ENCODE data around the gene ANHX. TPM values are rescaled to one million over a fixed set of nuclear protein-coding genes. Genes with fewer than 3 reads are reported as not detected.

ANHX gene
- total and polyA plus RNA-seq, 7 donors, result not detected

DNA sequence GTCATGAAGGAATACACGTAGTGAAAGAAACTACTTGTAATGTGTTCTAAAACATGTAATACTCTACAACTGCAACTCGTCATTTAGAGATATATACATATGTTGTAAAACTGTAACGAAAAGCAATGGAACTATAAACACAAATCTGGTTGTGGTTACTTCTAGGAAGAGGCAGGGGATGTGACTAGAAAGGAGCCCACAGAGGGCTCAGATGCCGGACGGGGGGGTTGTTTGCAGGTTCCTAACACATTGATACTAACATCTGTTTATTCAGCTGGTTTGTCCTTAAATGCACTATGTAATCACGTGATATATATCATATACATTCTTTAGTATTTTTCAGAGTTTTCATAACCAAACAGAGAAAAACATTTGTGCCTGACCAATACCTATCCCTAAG is 16.1 kb upstream of the ANHX start:
- intact Hi-C loops (cut with DNase I), result no loop called here
- 58 to 64% (median 59%) methylated on average over 6 of the region's 6 CpGs for WGBS, 3 donors
- TF ChIP-seq, protein P1, sequence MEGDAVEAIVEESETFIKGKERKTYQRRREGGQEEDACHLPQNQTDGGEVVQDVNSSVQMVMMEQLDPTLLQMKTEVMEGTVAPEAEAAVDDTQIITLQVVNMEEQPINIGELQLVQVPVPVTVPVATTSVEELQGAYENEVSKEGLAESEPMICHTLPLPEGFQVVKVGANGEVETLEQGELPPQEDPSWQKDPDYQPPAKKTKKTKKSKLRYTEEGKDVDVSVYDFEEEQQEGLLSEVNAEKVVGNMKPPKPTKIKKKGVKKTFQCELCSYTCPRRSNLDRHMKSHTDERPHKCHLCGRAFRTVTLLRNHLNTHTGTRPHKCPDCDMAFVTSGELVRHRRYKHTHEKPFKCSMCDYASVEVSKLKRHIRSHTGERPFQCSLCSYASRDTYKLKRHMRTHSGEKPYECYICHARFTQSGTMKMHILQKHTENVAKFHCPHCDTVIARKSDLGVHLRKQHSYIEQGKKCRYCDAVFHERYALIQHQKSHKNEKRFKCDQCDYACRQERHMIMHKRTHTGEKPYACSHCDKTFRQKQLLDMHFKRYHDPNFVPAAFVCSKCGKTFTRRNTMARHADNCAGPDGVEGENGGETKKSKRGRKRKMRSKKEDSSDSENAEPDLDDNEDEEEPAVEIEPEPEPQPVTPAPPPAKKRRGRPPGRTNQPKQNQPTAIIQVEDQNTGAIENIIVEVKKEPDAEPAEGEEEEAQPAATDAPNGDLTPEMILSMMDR (IDR thresholded peaks at IDR 0.05), result no peak
- no peak for DNase-seq
- Histone ChIP-seq H3K36me3 (ENCODE audit: insufficient read depth in 1 of 2, low read depth in 1 of 2) (no peaks in the 10 kb centered on the region), H3K27ac (no peak overlapping the region), H3K27me3 (ENCODE audit: insufficient read depth in 3 of 3, low read length in 2 of 3) (no peaks in the 10 kb centered on the region), H3K4me3 (no peak overlapping the region), H3K4me1 (no peaks in the 10 kb centered on the region), H3K9me3 (no peaks in the 10 kb centered on the region)
- ATAC-seq, result no peak

DNA sequence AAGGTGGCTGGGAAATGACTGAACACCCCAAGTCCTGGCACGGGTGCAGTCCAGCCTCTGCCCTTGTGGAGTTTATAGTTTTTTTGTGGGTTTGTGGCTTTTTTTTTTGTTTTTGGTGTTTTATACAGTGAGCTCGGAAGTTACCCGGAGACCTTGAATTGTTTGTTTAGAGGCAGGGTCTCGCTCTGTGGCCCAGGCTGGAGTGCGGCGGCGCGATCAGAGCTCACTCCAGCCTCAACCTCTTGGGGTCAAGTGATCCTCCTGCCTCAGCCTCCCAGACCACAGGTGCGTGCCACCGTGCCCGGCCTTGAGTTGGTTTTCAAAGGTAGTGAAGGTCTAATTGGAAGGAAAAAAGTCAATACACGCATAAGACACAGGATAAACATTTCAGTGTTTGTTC is 879 bp upstream of the ANHX start:
- H3K27me3 ChIP-seq (ENCODE audit: insufficient read depth in 3 of 3, low read length in 2 of 3), result no peaks in the 10 kb centered on the region
- H3K36me3 ChIP-seq (ENCODE audit: insufficient read depth in 1 of 2, low read depth in 1 of 2), result no peaks in the 10 kb centered on the region
- H3K27ac ChIP-seq, result no peak overlapping the region
- DNase-seq (no peak), ATAC-seq (no peak)
- TF ChIP-seq, protein P1 (IDR thresholded peaks at IDR 0.05), result no peak
- no peak overlapping the region for H3K4me3 ChIP-seq
- 87 to 91% (median 91%) methylated on average over 12 of the region's 12 CpGs for WGBS, 3 donors
- H3K4me1 ChIP-seq, result no peaks in the 10 kb centered on the region
- intact Hi-C loops (cut with DNase I), result no loop called here
- no peaks in the 10 kb centered on the region for H3K9me3 ChIP-seq

DNA sequence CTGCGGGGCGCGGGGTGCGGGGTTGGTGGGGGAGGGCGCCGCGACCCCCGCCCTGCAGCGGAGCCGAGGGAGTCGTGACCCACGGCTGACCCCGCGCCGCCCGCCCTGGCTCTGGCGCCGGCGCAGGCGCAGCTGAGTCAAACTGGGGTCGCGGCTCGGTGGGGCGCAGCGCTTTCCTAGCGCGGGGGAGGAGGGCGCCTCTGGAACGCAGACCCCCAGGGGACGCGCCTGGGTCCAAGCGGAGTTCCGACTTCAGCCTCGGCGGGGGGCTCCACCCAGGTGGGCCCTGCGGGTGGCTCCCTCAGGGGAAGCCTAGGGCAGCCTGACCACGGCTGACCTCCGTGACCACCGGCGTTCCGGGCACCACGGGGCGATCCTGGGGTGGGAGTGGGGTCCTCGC is 467 bp upstream of the ANHX start:
- H3K4me1 ChIP-seq, result no peaks in the 10 kb centered on the region
- ATAC-seq (no peak), DNase-seq (no peak)
- no peaks in the 10 kb centered on the region for H3K36me3 ChIP-seq (ENCODE audit: insufficient read depth in 1 of 2, low read depth in 1 of 2)
- H3K27ac ChIP-seq, result no peak overlapping the region
- H3K27me3 ChIP-seq (ENCODE audit: insufficient read depth in 3 of 3, low read length in 2 of 3), result no peaks in the 10 kb centered on the region
- H3K9me3 ChIP-seq, result no peaks in the 10 kb centered on the region
- 42 to 51% (median 47%) methylated on average over 34 to 44 of the region's 44 CpGs for WGBS, 3 donors
- no peak overlapping the region for H3K4me3 ChIP-seq
- TF ChIP-seq, protein P1 (IDR thresholded peaks at IDR 0.05), result no peak
- intact Hi-C loops (cut with DNase I), result no loop called here

DNA sequence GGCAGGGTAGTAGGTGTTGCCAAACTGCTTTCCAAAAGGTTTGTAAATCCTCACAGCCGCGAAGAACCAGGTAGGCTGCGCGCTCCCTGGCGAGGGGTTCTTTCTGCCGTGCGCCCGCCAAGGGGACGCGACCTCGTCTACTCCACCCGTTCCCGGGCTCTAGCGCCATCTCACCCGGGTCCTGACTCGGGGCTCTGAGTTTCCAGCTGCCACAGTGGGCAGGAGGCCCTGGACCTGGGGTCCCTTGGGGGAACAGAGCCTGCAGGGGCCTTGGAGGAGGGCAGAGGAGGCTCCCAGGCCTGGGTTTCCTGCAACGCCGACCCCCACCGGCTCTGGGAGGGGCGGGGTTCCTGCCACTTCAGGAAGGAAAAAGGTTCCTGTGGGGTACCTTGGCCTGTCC is 706 bp downstream of the ANHX start:
- Histone ChIP-seq H3K4me1 (no peaks in the 10 kb centered on the region), H3K27me3 (ENCODE audit: insufficient read depth in 3 of 3, low read length in 2 of 3) (no peaks in the 10 kb centered on the region), H3K9me3 (no peaks in the 10 kb centered on the region), H3K27ac (no peak overlapping the region), H3K4me3 (no peak overlapping the region), H3K36me3 (ENCODE audit: insufficient read depth in 1 of 2, low read depth in 1 of 2) (no peaks in the 10 kb centered on the region)
- DNase-seq (no peak), ATAC-seq (no peak)
- intact Hi-C loops (cut with DNase I), result no loop called here
- TF ChIP-seq, protein P1 (IDR thresholded peaks at IDR 0.05), result no peak
- WGBS, 3 donors, result 49 to 58% (median 55%) methylated on average over 18 to 20 of the region's 20 CpGs

DNA sequence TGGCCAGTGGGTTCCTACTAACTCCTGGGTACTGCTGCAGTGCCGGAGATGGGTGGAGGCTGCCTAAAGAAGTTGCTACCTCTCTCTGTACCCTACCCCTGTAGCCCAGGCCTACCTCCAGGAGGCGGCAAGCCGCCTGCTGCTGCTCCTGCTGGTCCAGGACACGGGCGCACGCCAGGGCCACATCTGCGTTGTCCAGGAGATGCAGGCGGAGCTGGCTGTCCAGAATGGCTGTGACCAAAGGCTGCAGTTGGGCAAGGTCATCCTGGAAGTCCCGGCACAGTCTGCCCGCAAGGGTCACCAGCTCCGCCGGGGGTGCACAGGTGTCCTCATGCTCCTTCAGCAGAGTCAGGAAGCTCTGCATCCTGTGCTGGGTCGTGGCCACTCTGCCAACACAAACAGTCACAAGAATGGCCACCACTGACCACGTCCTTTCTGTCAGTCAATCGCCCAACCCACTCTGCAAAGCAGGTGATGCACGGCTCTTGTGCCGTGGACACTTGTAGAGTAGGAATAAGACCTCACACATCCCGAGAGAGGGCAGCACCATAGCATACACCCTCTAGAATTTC is 1.6 kb downstream of the ANHX start:
- intact Hi-C loops (cut with DNase I), result no loop called here
- WGBS, 3 donors, result 82 to 90% (median 84%) methylated on average over 18 of the region's 18 CpGs
- ATAC-seq (no peak), DNase-seq (no peak)
- no peak overlapping the region for H3K4me3 ChIP-seq
- no peaks in the 10 kb centered on the region for H3K36me3 ChIP-seq (ENCODE audit: insufficient read depth in 1 of 2, low read depth in 1 of 2)
- H3K9me3 ChIP-seq, result no peaks in the 10 kb centered on the region
- H3K27ac ChIP-seq, result no peak overlapping the region
- TF ChIP-seq, protein P1 (IDR thresholded peaks at IDR 0.05), result no peak
- no peaks in the 10 kb centered on the region for H3K27me3 ChIP-seq (ENCODE audit: insufficient read depth in 3 of 3, low read length in 2 of 3)
- H3K4me1 ChIP-seq, result no peaks in the 10 kb centered on the region
